ENCODE data around the gene SND1.

SND1 gene

GRCh38 chr7:128037081-128037480, 385.1 kb downstream of the SND1 start:
- DNase-seq (ENCODE audit: low read depth in 2 of 2): no peak

GRCh38 chr7:128037880-128038619, 386.1 kb downstream of the SND1 start:
- no peak for DNase-seq (ENCODE audit: low read depth in 2 of 2)

- no peak for DNase-seq (ENCODE audit: low read depth in 2 of 2)
These were observed 387.6 kb downstream of the SND1 start for GRCh38 chr7:128039544-128039953.

- DNase-seq (ENCODE audit: low read depth in 2 of 2): no peak
These were observed 388.2 kb downstream of the SND1 start for GRCh38 chr7:128040205-128040604.

- no peak for DNase-seq (ENCODE audit: low read depth in 2 of 2)
These were observed 389.2 kb downstream of the SND1 start for GRCh38 chr7:128041203-128041602.

GRCh38 chr7:128042012-128042411, 390.0 kb downstream of the SND1 start:
- no peak for DNase-seq (ENCODE audit: low read depth in 2 of 2)

GRCh38 chr7:128044064-128044463, 392.1 kb downstream of the SND1 start:
- DNase-seq (ENCODE audit: low read depth in 2 of 2): no peak

- DNase-seq (ENCODE audit: low read depth in 2 of 2): no peak
These were observed 393.2 kb downstream of the SND1 start for GRCh38 chr7:128045158-128045557.

- no peak for DNase-seq (ENCODE audit: low read depth in 2 of 2)
These were observed 393.8 kb downstream of the SND1 start for GRCh38 chr7:128045766-128046165.

GRCh38 chr7:128052404-128052803, 400.4 kb downstream of the SND1 start:
- DNase-seq (ENCODE audit: low read depth in 2 of 2): no peak

GRCh38 chr7:128053023-128053422, 401.0 kb downstream of the SND1 start:
- DNase-seq (ENCODE audit: low read depth in 2 of 2): no peak

- DNase-seq (ENCODE audit: low read depth in 2 of 2): no peak
These were observed 402.0 kb downstream of the SND1 start for GRCh38 chr7:128053991-128054390.

- no peak for DNase-seq (ENCODE audit: low read depth in 2 of 2)
These were observed 402.5 kb downstream of the SND1 start for GRCh38 chr7:128054511-128054910.

GRCh38 chr7:128055637-128056036, 403.6 kb downstream of the SND1 start:
- DNase-seq (ENCODE audit: low read depth in 2 of 2): no peak

- no peak for DNase-seq (ENCODE audit: low read depth in 2 of 2)
These were observed 404.9 kb downstream of the SND1 start for GRCh38 chr7:128056901-128057300.

- DNase-seq (ENCODE audit: low read depth in 2 of 2): no peak
These were observed 405.9 kb downstream of the SND1 start for GRCh38 chr7:128057909-128058308.

- DNase-seq (ENCODE audit: low read depth in 2 of 2): no peak
These were observed 407.4 kb downstream of the SND1 start for GRCh38 chr7:128059143-128059988.

- DNase-seq (ENCODE audit: low read depth in 2 of 2): no peak
These were observed 408.0 kb downstream of the SND1 start for GRCh38 chr7:128060018-128060417.

GRCh38 chr7:128063088-128063487, 411.1 kb downstream of the SND1 start:
- no peak for DNase-seq (ENCODE audit: low read depth in 2 of 2)

GRCh38 chr7:128065872-128066271, 413.9 kb downstream of the SND1 start:
- no peak for DNase-seq (ENCODE audit: low read depth in 2 of 2)

GRCh38 chr7:128066395-128066794, 414.4 kb downstream of the SND1 start:
- no peak for DNase-seq (ENCODE audit: low read depth in 2 of 2)

- DNase-seq (ENCODE audit: low read depth in 2 of 2): no peak
These were observed 414.9 kb downstream of the SND1 start for GRCh38 chr7:128066858-128067257.

- no peak for DNase-seq (ENCODE audit: low read depth in 2 of 2)
These were observed 416.0 kb downstream of the SND1 start for GRCh38 chr7:128067983-128068382.
